ENCODE data around the gene FKBP8.

DNA sequence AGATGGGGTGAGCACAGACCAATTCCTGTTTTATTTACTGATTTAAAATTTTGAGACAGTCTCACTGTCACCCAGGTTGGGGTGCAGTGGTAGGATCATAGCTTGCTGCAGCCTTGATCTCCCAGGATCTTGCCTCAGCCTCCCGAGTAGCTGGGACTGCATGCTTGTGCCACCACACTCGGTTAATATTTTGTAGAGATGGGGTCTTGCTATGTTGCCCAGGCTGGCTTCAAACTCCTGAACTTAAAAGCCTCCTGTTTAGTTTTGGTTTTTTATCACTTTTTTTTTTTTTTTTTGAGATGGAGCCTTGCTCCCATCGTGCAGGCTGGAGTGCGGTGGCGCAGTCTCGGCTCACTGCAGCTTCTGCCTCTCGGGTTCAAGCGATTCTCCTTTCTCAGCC, 33.0 kb upstream of the FKBP8 start:
- TF ChIP-seq, protein P1, sequence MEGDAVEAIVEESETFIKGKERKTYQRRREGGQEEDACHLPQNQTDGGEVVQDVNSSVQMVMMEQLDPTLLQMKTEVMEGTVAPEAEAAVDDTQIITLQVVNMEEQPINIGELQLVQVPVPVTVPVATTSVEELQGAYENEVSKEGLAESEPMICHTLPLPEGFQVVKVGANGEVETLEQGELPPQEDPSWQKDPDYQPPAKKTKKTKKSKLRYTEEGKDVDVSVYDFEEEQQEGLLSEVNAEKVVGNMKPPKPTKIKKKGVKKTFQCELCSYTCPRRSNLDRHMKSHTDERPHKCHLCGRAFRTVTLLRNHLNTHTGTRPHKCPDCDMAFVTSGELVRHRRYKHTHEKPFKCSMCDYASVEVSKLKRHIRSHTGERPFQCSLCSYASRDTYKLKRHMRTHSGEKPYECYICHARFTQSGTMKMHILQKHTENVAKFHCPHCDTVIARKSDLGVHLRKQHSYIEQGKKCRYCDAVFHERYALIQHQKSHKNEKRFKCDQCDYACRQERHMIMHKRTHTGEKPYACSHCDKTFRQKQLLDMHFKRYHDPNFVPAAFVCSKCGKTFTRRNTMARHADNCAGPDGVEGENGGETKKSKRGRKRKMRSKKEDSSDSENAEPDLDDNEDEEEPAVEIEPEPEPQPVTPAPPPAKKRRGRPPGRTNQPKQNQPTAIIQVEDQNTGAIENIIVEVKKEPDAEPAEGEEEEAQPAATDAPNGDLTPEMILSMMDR (IDR thresholded peaks at IDR 0.05), result no peak
- TF ChIP-seq EP300 (IDR thresholded peaks at IDR 0.05; ENCODE audit: low read depth) (no peak), POLR2AphosphoS5 (IDR thresholded peaks at IDR 0.05) (no peak), POLR2A (IDR thresholded peaks at IDR 0.05) (no peak)

All from transverse colon (tissue), 4 donors.